SU-DHL-6 (cell line): ENCODE data around the gene MEF2D.

Source experiments
- H2AFZ ChIP-seq: fragments of 200-600 bp; sonication (generic); 2 replicates; pipeline ENCODE4 v1.6.1; 2014; ENCODE audit warnings: low read depth, mild to moderate bottlenecking, moderate library complexity, mixed read lengths, antibody characterized with exemption, low read length; ENCODE audit not compliant: severe bottlenecking
- H3F3A ChIP-seq: fragments of 200-600 bp; shearing (Covaris generic); 2 replicates; pipeline ENCODE4 v1.6.0; 2016; ENCODE audit warnings: antibody characterized with exemption, mild to moderate bottlenecking; ENCODE audit not compliant: insufficient read depth
- H3K27ac ChIP-seq: fragments of 200-600 bp; sonication (generic); 2 replicates; pipeline ENCODE4 v1.5.1; 2016; ENCODE audit warnings: low read depth, mild to moderate bottlenecking, low read length, moderate library complexity, mixed read lengths
- H3K27me3 ChIP-seq: fragments of 200-600 bp; sonication (generic), shearing (Covaris generic); 2 replicates; pipeline ENCODE4 v1.6.0; 2014; ENCODE audit warnings: mild to moderate bottlenecking, low read length
- H3K36me3 ChIP-seq: fragments of 200-600 bp; sonication (generic); 2 replicates; pipeline ENCODE4 v1.6.1; 2014; ENCODE audit warnings: mild to moderate bottlenecking, low read length, mixed read lengths
- H3K4me2 ChIP-seq: fragments of 300-600, 200-600 bp; shearing (Covaris generic), sonication (generic); 2 replicates; pipeline ENCODE4 v1.6.0; 2014; ENCODE audit warnings: low read length, low read depth, mild to moderate bottlenecking; ENCODE audit not compliant: poor library complexity, severe bottlenecking
- H3K4me3 ChIP-seq: fragments of 200-600 bp; sonication (generic); 2 replicates; pipeline ENCODE4 v1.5.1; 2014; ENCODE audit warnings: antibody characterized with exemption, low read length, mild to moderate bottlenecking, mixed read lengths; ENCODE audit not compliant: insufficient read depth, poor library complexity, severe bottlenecking
- H3K79me2 ChIP-seq: fragments of 200-600 bp; sonication (generic); 2 replicates; pipeline ENCODE4 v1.6.1; 2014; ENCODE audit warnings: mild to moderate bottlenecking, low read length, moderate library complexity; ENCODE audit not compliant: insufficient read depth
- H3K9ac ChIP-seq: fragments of 200-600 bp; sonication (generic); 2 replicates; pipeline ENCODE4 v1.7.0; 2014; ENCODE audit warnings: mild to moderate bottlenecking, low read length
- H3K9me2 ChIP-seq: fragments of 200-600 bp; sonication (generic); replicated peaks from 2 replicates; pipeline ENCODE4 v1.6.1; 2014; ENCODE audit warnings: low read length; ENCODE audit not compliant: insufficient read depth
- H3K9me3 ChIP-seq: fragments of 200-600 bp; sonication (generic); 2 replicates; pipeline ENCODE4 v1.6.1; 2014; ENCODE audit warnings: low read length, mixed read lengths; ENCODE audit not compliant: insufficient read depth
- H4K20me1 ChIP-seq: fragments of 200-600 bp; sonication (generic); 2 replicates; pipeline ENCODE4 v1.6.1; 2014; ENCODE audit warnings: low read depth, mild to moderate bottlenecking, antibody characterized with exemption, low read length, moderate library complexity, mixed read lengths
- EZH2phosphoT487 ChIP-seq: fragments of 200-600 bp; sonication (generic), shearing (Covaris generic); conservative IDR thresholded peaks from 2 replicates; pipeline ENCODE4 v1.6.1; 2018; ENCODE audit warnings: mild to moderate bottlenecking, antibody characterized with exemption, low read length, moderate library complexity, mixed read lengths
- TF ChIP-seq, protein P1 (sequence below): fragments of 200-600 bp; sonication (generic); IDR thresholded peaks from one replicate; pipeline ENCODE4 v1.5.1; 2017; ENCODE audit warnings: antibody characterized with exemption, mild to moderate bottlenecking, low read length, moderate library complexity; ENCODE audit not compliant: insufficient read depth, poor library complexity, severe bottlenecking

MEF2D gene

DNA sequence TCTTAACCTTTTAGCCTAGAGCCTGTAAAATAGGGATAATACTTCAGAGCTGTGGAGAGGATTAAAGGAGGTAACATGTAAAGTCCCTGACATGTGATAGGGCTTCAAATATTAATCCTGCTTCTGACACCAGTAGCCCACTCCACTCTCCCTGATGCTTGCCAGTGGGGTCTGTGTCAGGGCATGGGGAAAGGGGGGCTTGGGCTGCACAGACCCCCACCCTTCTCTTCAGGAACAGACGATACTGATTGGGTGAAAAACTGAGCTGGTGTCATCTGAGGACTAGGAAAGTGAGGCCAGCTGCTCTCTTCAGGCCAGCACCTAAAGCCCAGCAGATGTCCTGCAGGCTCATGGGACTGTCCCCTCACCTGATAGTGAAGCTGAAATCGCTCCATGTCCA lies 27.0 kb upstream of the MEF2D start:
- no peaks in the 10 kb centered on the region for H4K20me1 ChIP-seq
- no peaks in the 10 kb centered on the region for H3K36me3 ChIP-seq
- no peaks in the 10 kb centered on the region for H3K9me3 ChIP-seq
- H3K27me3 ChIP-seq, result no peaks in the 10 kb centered on the region
- no peak overlapping the region for H3K4me3 ChIP-seq
- H3K79me2 ChIP-seq, result no peaks in the 10 kb centered on the region
- peaks cover 12% of the 10 kb centered on the region for H3F3A ChIP-seq
- no peak overlapping the region for H3K4me2 ChIP-seq
- no peak overlapping the region for H2AFZ ChIP-seq
- no peak overlapping the region for H3K27ac ChIP-seq
- no peak overlapping the region for H3K9ac ChIP-seq
- no peak for TF ChIP-seq EZH2phosphoT487
- TF ChIP-seq, protein P1, sequence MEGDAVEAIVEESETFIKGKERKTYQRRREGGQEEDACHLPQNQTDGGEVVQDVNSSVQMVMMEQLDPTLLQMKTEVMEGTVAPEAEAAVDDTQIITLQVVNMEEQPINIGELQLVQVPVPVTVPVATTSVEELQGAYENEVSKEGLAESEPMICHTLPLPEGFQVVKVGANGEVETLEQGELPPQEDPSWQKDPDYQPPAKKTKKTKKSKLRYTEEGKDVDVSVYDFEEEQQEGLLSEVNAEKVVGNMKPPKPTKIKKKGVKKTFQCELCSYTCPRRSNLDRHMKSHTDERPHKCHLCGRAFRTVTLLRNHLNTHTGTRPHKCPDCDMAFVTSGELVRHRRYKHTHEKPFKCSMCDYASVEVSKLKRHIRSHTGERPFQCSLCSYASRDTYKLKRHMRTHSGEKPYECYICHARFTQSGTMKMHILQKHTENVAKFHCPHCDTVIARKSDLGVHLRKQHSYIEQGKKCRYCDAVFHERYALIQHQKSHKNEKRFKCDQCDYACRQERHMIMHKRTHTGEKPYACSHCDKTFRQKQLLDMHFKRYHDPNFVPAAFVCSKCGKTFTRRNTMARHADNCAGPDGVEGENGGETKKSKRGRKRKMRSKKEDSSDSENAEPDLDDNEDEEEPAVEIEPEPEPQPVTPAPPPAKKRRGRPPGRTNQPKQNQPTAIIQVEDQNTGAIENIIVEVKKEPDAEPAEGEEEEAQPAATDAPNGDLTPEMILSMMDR, result no peak
- H3K9me2 ChIP-seq, result no peaks in the 10 kb centered on the region

DNA sequence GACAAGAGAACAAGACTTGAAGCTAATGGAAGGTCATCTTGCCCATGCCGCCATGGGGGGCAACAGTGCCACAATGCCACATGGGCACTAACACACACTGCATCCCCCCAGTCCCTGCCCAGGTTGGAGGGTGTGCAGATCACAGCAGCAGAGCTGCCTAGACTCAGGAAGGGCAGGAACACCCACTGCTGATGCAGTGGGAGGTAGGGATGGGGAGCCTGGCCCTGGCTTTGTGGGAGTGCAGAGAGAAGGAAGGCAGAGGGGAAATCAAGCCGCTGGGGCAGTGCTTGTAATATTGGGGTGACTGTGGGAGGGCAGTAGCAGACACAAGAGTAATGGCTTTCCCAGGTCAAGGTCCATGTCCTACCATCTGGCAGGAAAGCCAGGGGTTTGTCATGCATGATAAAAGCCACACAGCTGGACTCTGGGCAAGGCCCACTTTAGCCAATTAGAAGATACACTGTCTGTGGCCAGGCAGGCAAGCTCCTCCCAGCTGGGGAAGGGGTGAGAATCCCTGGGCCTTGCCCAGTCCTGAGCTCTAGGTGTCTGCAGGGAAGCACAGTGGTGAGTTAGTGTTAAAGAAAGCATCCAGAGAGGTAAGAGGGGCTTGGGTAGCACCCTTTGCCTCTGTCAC lies 25.4 kb upstream of the MEF2D start:
- Histone ChIP-seq H3K9me3 (no peaks in the 10 kb centered on the region), H3K79me2 (no peaks in the 10 kb centered on the region), H3K27me3 (no peaks in the 10 kb centered on the region), H3K9ac (no peak overlapping the region), H3K4me3 (no peak overlapping the region), H2AFZ (no peak overlapping the region), H3K9me2 (no peaks in the 10 kb centered on the region), H4K20me1 (no peaks in the 10 kb centered on the region), H3F3A (peaks cover 12% of the 10 kb centered on the region), H3K36me3 (no peaks in the 10 kb centered on the region), H3K27ac (peak overlapping the region; percentile 93), H3K4me2 (no peak overlapping the region)
- no peak for TF ChIP-seq EZH2phosphoT487
- TF ChIP-seq, protein P1, result no peak

- peak overlapping the region; percentile 82 for H2AFZ ChIP-seq
- peak overlapping the region; percentile 93 for H3K27ac ChIP-seq
- no peaks in the 10 kb centered on the region for H3K9me2 ChIP-seq
- H3K79me2 ChIP-seq, result no peaks in the 10 kb centered on the region
- no peaks in the 10 kb centered on the region for H4K20me1 ChIP-seq
- H3K4me3 ChIP-seq, result no peak overlapping the region
- peaks cover 16% of the 10 kb centered on the region for H3F3A ChIP-seq
- H3K9ac ChIP-seq, result peak overlapping the region; percentile 49
- peak overlapping the region; percentile 58 for H3K4me2 ChIP-seq
- H3K9me3 ChIP-seq, result no peaks in the 10 kb centered on the region
- no peaks in the 10 kb centered on the region for H3K36me3 ChIP-seq
- no peaks in the 10 kb centered on the region for H3K27me3 ChIP-seq
- no peak for TF ChIP-seq EZH2phosphoT487
These were observed 24.5 kb upstream of the MEF2D start for GRCh38 chr1:156525071-156525501.

DNA sequence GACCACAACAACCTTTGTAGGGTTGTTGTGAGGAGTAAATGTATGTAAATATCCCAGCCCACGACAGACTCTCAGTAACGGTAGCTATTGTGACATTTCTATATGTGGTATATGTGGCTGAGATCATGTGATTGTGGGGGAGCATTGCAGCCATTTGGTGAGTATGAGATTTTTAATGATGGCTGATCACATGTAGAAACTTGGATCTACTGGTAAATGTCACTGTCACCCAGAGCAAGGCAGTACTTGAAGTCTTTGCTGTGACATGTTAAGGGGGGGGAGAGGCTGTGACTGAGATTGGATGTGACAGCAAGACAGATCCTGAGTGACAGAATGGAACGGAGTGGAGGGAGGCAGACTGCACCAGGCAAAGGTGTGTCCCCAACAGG lies 23.9 kb upstream of the MEF2D start:
- Histone ChIP-seq H3K9me2 (no peaks in the 10 kb centered on the region), H3K27me3 (no peaks in the 10 kb centered on the region), H4K20me1 (no peaks in the 10 kb centered on the region), H3K79me2 (no peaks in the 10 kb centered on the region), H3F3A (peaks cover 16% of the 10 kb centered on the region), H3K36me3 (no peaks in the 10 kb centered on the region), H3K27ac (peak overlapping the region; percentile 93), H3K9ac (peak overlapping the region; percentile 49), H3K4me2 (peak overlapping the region; percentile 58), H3K9me3 (no peaks in the 10 kb centered on the region), H3K4me3 (no peak overlapping the region), H2AFZ (peak overlapping the region; percentile 82)
- TF ChIP-seq, protein P1, result no peak
- no peak for TF ChIP-seq EZH2phosphoT487
